Measurements from ENCODE around the gene POLR3K. TPM values are rescaled to one million over a fixed set of nuclear protein-coding genes. Genes with fewer than 3 reads are reported as not detected.

Gene POLR3K
- total and polyA plus RNA-seq, 4 donors, result 2.8 to 9.8 (median 7.4) TPM

- TF ChIP-seq FOXA1 (IDR thresholded peaks at IDR 0.05) (no peak), ATF3 (IDR thresholded peaks at IDR 0.05) (no peak), HNF4A (conservative IDR thresholded peaks at IDR 0.05) (no peak), YY1 (IDR thresholded peaks at IDR 0.05) (no peak), JUND (IDR thresholded peaks at IDR 0.05) (no peak), HNF4G (IDR thresholded peaks at IDR 0.05) (no peak), EGR1 (IDR thresholded peaks at IDR 0.05; ENCODE audit: low read depth in 2 of 2) (no peak), RXRA (IDR thresholded peaks at IDR 0.05) (no peak), CTCF (IDR thresholded peaks at IDR 0.05; ENCODE audit: low read depth, low read length, missing input control) (no peak)
- TF ChIP-seq, protein P1, sequence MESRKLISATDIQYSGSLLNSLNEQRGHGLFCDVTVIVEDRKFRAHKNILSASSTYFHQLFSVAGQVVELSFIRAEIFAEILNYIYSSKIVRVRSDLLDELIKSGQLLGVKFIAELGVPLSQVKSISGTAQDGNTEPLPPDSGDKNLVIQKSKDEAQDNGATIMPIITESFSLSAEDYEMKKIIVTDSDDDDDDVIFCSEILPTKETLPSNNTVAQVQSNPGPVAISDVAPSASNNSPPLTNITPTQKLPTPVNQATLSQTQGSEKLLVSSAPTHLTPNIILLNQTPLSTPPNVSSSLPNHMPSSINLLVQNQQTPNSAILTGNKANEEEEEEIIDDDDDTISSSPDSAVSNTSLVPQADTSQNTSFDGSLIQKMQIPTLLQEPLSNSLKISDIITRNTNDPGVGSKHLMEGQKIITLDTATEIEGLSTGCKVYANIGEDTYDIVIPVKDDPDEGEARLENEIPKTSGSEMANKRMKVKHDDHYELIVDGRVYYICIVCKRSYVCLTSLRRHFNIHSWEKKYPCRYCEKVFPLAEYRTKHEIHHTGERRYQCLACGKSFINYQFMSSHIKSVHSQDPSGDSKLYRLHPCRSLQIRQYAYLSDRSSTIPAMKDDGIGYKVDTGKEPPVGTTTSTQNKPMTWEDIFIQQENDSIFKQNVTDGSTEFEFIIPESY (IDR thresholded peaks at IDR 0.05), result no peak
- TF ChIP-seq, protein P2, sequence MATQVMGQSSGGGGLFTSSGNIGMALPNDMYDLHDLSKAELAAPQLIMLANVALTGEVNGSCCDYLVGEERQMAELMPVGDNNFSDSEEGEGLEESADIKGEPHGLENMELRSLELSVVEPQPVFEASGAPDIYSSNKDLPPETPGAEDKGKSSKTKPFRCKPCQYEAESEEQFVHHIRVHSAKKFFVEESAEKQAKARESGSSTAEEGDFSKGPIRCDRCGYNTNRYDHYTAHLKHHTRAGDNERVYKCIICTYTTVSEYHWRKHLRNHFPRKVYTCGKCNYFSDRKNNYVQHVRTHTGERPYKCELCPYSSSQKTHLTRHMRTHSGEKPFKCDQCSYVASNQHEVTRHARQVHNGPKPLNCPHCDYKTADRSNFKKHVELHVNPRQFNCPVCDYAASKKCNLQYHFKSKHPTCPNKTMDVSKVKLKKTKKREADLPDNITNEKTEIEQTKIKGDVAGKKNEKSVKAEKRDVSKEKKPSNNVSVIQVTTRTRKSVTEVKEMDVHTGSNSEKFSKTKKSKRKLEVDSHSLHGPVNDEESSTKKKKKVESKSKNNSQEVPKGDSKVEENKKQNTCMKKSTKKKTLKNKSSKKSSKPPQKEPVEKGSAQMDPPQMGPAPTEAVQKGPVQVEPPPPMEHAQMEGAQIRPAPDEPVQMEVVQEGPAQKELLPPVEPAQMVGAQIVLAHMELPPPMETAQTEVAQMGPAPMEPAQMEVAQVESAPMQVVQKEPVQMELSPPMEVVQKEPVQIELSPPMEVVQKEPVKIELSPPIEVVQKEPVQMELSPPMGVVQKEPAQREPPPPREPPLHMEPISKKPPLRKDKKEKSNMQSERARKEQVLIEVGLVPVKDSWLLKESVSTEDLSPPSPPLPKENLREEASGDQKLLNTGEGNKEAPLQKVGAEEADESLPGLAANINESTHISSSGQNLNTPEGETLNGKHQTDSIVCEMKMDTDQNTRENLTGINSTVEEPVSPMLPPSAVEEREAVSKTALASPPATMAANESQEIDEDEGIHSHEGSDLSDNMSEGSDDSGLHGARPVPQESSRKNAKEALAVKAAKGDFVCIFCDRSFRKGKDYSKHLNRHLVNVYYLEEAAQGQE (IDR thresholded peaks at IDR 0.05), result no peak
- Histone ChIP-seq H3K4me3 (ENCODE audit: low read depth in 1 of 3, low read length in 3 of 3) (no peak overlapping the region), H3K9me3 (ENCODE audit: control insufficient read depth in 4 of 4, low read length in 3 of 4) (no peaks in the 10 kb centered on the region), H3K9ac (ENCODE audit: low read depth in 1 of 2, low read length in 2 of 2) (no peak overlapping the region), H3K4me1 (ENCODE audit: control insufficient read depth in 4 of 4, insufficient read depth in 4 of 4, low read length in 3 of 4) (peaks cover 2 to 18% (median 7%) of the 10 kb centered on the region in 4 donors), H3K27me3 (ENCODE audit: control insufficient read depth in 4 of 4, insufficient read depth in 4 of 4, low read length in 3 of 4) (no peaks in the 10 kb centered on the region), H3K27ac (ENCODE audit: low read depth in 1 of 2, low read length in 2 of 2) (no peak overlapping the region), H3K36me3 (ENCODE audit: control insufficient read depth in 4 of 4, insufficient read depth in 3 of 4, low read depth in 1 of 4, low read length in 3 of 4) (peaks cover 0 to 17% (median 0%) of the 10 kb centered on the region in 4 donors)
- WGBS, result 96% methylated on average over 34 of the region's 34 CpGs
- DNase-seq (ENCODE audit: low spot score), result no peak
Measured at GRCh38 chr16:62283-62967, 9.0 kb upstream of the POLR3K start.

DNA sequence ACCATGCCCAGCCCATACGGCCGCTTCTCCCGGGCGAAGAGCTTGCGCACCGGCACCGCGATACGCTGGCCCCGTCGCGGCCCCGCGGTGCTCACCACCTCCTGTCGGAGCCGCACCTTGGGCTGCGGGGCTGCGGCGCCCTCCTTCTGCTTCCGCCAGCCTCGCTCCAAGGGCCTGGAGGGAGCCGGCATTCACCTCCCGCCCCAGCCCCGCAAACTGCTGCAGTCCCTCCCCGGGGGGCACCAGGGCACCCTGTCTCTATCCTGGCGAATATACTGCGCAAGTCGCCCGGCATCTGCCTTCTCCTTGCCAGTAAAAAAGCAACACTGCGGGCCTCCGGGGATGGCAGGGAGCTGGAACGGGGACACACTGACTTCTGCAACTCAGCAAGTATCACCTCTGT is 8.5 kb upstream of the POLR3K start:
- Histone ChIP-seq H3K36me3 (ENCODE audit: control insufficient read depth in 4 of 4, insufficient read depth in 3 of 4, low read depth in 1 of 4, low read length in 3 of 4) (peaks cover 2 to 22% (median 3%) of the 10 kb centered on the region in 4 donors), H3K27me3 (ENCODE audit: control insufficient read depth in 4 of 4, insufficient read depth in 4 of 4, low read length in 3 of 4) (no peaks in the 10 kb centered on the region), H3K9me3 (ENCODE audit: control insufficient read depth in 4 of 4, low read length in 3 of 4) (no peaks in the 10 kb centered on the region), H3K9ac (ENCODE audit: low read depth in 1 of 2, low read length in 2 of 2) (no peak overlapping the region), H3K27ac (ENCODE audit: low read depth in 1 of 2, low read length in 2 of 2) (no peak overlapping the region), H3K4me1 (ENCODE audit: control insufficient read depth in 4 of 4, insufficient read depth in 4 of 4, low read length in 3 of 4) (peaks cover 2 to 15% (median 5%) of the 10 kb centered on the region in 4 donors), H3K4me3 (ENCODE audit: low read depth in 1 of 3, low read length in 3 of 3) (no peak overlapping the region)
- TF ChIP-seq HNF4A (conservative IDR thresholded peaks at IDR 0.05) (no peak), FOXA1 (IDR thresholded peaks at IDR 0.05) (no peak), YY1 (IDR thresholded peaks at IDR 0.05) (no peak), GABPA (IDR thresholded peaks at IDR 0.05 in 1 of 2, conservative IDR thresholded peaks at IDR 0.05 in 1 of 2) (no peak), ATF3 (IDR thresholded peaks at IDR 0.05) (no peak), CTCF (IDR thresholded peaks at IDR 0.05; ENCODE audit: low read depth, low read length, missing input control) (no peak), RXRA (IDR thresholded peaks at IDR 0.05) (no peak), RAD21 (IDR thresholded peaks at IDR 0.05) (no peak)
- TF ChIP-seq, protein P2 (IDR thresholded peaks at IDR 0.05), result no peak
- WGBS, result 94% methylated on average over 32 of the region's 32 CpGs
- DNase-seq (ENCODE audit: low spot score), result no peak

Measured in liver (tissue), 9 donors.